B cell (primary cell): Measurements from ENCODE around the gene NAA11. TPM values are rescaled to one million over a fixed set of nuclear protein-coding genes. Genes with fewer than 3 reads are reported as not detected.

Experiments
- ATAC-seq: fragments of 200-7000 bp; cut with Tn5 transposase; one replicate; pipeline ENCODE4 v1.10.0; 2021; ENCODE audit warnings: low read depth, mild to moderate bottlenecking, moderate number of reproducible peaks, moderate library complexity
- CTCF ChIA-PET: fragments of 350-600 bp; sonication (Branson Sonifier 250); formaldehyde crosslinking; loops from one replicate; lab custom pipeline; 2021; ENCODE audit warnings: antibody characterized with exemption, inconsistent platforms; lab: Charles Lee
- POLR2A ChIA-PET: fragments of 350-600 bp; sonication (Branson Sonifier 250); formaldehyde crosslinking; loops from one replicate; lab custom pipeline; 2021; ENCODE audit warnings: antibody characterized with exemption; lab: Charles Lee
- DNase-seq: peaks from one replicate; pipeline ENCODE4 v3.0.0; 2013
- H2AFZ ChIP-seq: 2 replicates; pipeline ENCODE4 v1.6.1; 2012; ENCODE audit warnings: mild to moderate bottlenecking, low read depth, low read length; ENCODE audit not compliant: insufficient read depth, poor library complexity, severe bottlenecking
- H3K27ac ChIP-seq, 2 donors: 1 replicate in 1 of 2; 2 replicates in 1 of 2; pipeline ENCODE4 v1.5.1; 2012 to 2013; ENCODE audit warnings: low read length in 2 of 2, mild to moderate bottlenecking in 2 of 2, moderate library complexity in 1 of 2
- H3K27me3 ChIP-seq, 4 experiments: fragments of 200-600 bp in 1 of 4; sonication (generic) in 1 of 4; replicated peaks in 1 of 4; 1 replicate in 2 of 4; 2 replicates in 2 of 4; pipeline versions ENCODE4 v1.6.1 to v1.7.0; 2013 to 2016; ENCODE audit warnings: low read length in 3 of 4, mild to moderate bottlenecking in 2 of 4, mixed read lengths in 1 of 4, moderate library complexity in 1 of 4; ENCODE audit not compliant: insufficient read depth in 4 of 4, control insufficient read depth in 3 of 4; ENCODE audit errors: control extremely low read depth in 1 of 4
- H3K36me3 ChIP-seq, 2 experiments: replicated peaks in 1 of 2; 1 replicate in 1 of 2; 2 replicates in 1 of 2; pipeline versions ENCODE4 v1.6.1 to v1.7.1; 2013; ENCODE audit warnings: low read length in 1 of 2; ENCODE audit not compliant: insufficient read depth in 2 of 2, control insufficient read depth in 1 of 2; ENCODE audit errors: control extremely low read depth in 1 of 2, extremely low read depth in 1 of 2
- H3K4me1 ChIP-seq, 2 donors: fragments of 200-600 bp in 1 of 2; sonication (generic) in 1 of 2; 1 replicate in 1 of 2; 2 replicates in 1 of 2; pipeline versions ENCODE4 v1.5.1 to v1.6.1; 2013 to 2017; ENCODE audit warnings: low read length in 2 of 2; ENCODE audit not compliant: control insufficient read depth in 2 of 2, insufficient read depth in 2 of 2
- H3K4me2 ChIP-seq: replicated peaks from 2 replicates; pipeline ENCODE3; 2012; ENCODE audit warnings: mild to moderate bottlenecking, low read depth, low read length; ENCODE audit not compliant: poor library complexity, severe bottlenecking
- H3K4me3 ChIP-seq, 5 experiments: fragments of 200-600 bp in 1 of 5; sonication (generic) in 1 of 5; 1 replicate in 3 of 5; 2 replicates in 2 of 5; pipeline versions ENCODE4 v1.5.1 to v1.7.0; 2011 to 2016; ENCODE audit warnings: low read length in 4 of 5, mild to moderate bottlenecking in 4 of 5, low read depth in 2 of 5, control low read depth in 1 of 5, moderate library complexity in 1 of 5; ENCODE audit not compliant: insufficient read depth in 1 of 5; ENCODE audit errors: control extremely low read depth in 1 of 5, extremely low read depth in 1 of 5
- H3K79me2 ChIP-seq: fragments of 200-600 bp; sonication (generic); one replicate; pipeline ENCODE4 v1.6.0; 2016; ENCODE audit warnings: low read length; ENCODE audit not compliant: control insufficient read depth, insufficient read depth
- H3K9ac ChIP-seq: fragments of 200-600 bp; sonication (generic); 2 replicates; pipeline ENCODE4 v1.6.1; 2017; ENCODE audit warnings: mild to moderate bottlenecking, low read length, moderate library complexity
- H3K9me3 ChIP-seq, 3 donors: one replicate each; pipeline versions ENCODE4 v1.6.1 to v1.7.1; 2013; ENCODE audit warnings: low read length in 2 of 3; ENCODE audit not compliant: control insufficient read depth in 2 of 3, insufficient read depth in 1 of 3; ENCODE audit errors: control extremely low read depth in 1 of 3
- H4K20me1 ChIP-seq: 2 replicates; pipeline ENCODE4 v1.6.0; 2012; ENCODE audit warnings: mild to moderate bottlenecking, low read length; ENCODE audit not compliant: insufficient read depth, control insufficient read depth, poor library complexity, severe bottlenecking
- H3K27ac Mint-ChIP-seq: one replicate; pipeline ENCODE4 v1.8.0; 2021; ENCODE audit warnings: mixed read lengths
- H3K27me3 Mint-ChIP-seq: one replicate; pipeline ENCODE4 v1.8.0; 2021; ENCODE audit warnings: mixed read lengths
- H3K4me1 Mint-ChIP-seq: one replicate; pipeline ENCODE4 v1.8.0; 2021; ENCODE audit warnings: mixed read lengths
- H3K4me3 Mint-ChIP-seq: one replicate; pipeline ENCODE4 v1.8.0; 2021; ENCODE audit warnings: mixed read lengths
- H3K9me3 Mint-ChIP-seq: one replicate; pipeline ENCODE4 v1.8.0; 2022; ENCODE audit warnings: mixed read lengths; ENCODE audit not compliant: insufficient read depth
- CTCF ChIP-seq: fragments of 200-600 bp; IDR thresholded peaks from one replicate; pipeline ENCODE4 v1.8.0; 2022; ENCODE audit warnings: antibody characterized with exemption, mild to moderate bottlenecking
- EZH2 ChIP-seq: IDR thresholded peaks from 2 replicates; pipeline ENCODE4 v1.6.1; 2012; ENCODE audit warnings: borderline replicate concordance, low read depth, mild to moderate bottlenecking, moderate library complexity, low read length; ENCODE audit not compliant: insufficient read depth, poor library complexity, severe bottlenecking
- WGBS: methylation state at CpG from one replicate; pipeline ENCODE4 v1.1.5; 2013; ENCODE audit warnings: missing lambda C conversion rate; ENCODE audit not compliant: insufficient coverage; 5-methylcytosine and 5-hydroxymethylcytosine counted together
- intact Hi-C: fragments of 100-400 bp; cut with micrococcal nuclease; formaldehyde crosslinking; loops from one replicate; pipeline ENCODE4 v1.10.0; 2022
- polyA plus RNA-seq: library from polyadenylated mRNA; depleted of rRNA; stranded (reverse); fragments of >200 nt; gene quantifications from 2 replicates; pipeline ENCODE4 v1.2.3, GENCODE V29; 2012
- total RNA-seq, 2 donors: library from RNA; stranded (reverse); fragments of 120-200 nt in 1 of 2; gene quantifications; 1 replicate in 1 of 2; 2 replicates in 1 of 2; pipeline versions ENCODE4 v1.2.3 to v1.2.4, GENCODE V29; 2013 to 2022

NAA11 gene
- total and polyA plus RNA-seq, 2 donors (not counting 1 experiment from before 2014, with no cell fraction given) = not detected

- Mint-ChIP-seq H3K27me3 (peaks cover 4% of the 10 kb centered on the region), H3K4me1 (no peaks in the 10 kb centered on the region), H3K9me3 (no peaks in the 10 kb centered on the region), H3K4me3 (no peak overlapping the region), H3K27ac (no peak overlapping the region)
- Histone ChIP-seq H3K36me3 (no peaks in the 10 kb centered on the region), H2AFZ (no peak overlapping the region), H3K27ac (no peak overlapping the region), H3K4me2 (no peak overlapping the region), H3K9me3 (peaks cover 0 to 7% (median 0%) of the 10 kb centered on the region in 3 donors), H3K9ac (no peak overlapping the region), H3K27me3 (no peaks in the 10 kb centered on the region), H4K20me1 (no peaks in the 10 kb centered on the region), H3K4me1 (no peaks in the 10 kb centered on the region), H3K79me2 (no peaks in the 10 kb centered on the region), H3K4me3 (no peak overlapping the region)
- no peak for ATAC-seq
- intact Hi-C loops = no loop called here
- no CpG with 5 or more reads among the region's 2 CpGs for WGBS
- ChIA-PET POLR2A (no interaction called here), CTCF (no interaction called here)
- TF ChIP-seq CTCF = no peak
- no peak for TF ChIP-seq EZH2
- DNase-seq = no peak
These were observed 31.8 kb downstream of the NAA11 start for GRCh38 chr4:79294064-79294463.

DNA sequence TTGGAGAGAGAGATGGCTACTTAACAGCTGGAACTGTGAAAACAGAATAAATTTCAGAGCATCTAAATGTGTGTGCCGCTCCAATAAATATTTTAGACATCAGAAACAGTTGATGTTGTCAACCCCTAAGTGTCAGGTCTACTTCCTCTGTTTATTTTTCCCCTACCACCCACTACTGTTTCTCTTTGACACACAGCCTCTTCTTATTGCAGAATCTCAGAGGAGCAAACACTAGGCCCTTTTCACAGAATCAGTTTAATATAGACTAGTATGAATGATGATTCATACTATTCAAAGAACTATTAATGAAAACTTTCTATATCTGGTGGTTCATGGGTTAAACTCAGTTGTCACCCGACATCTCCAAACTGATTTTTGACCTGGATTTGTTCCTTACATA, 33.9 kb downstream of the NAA11 start:
- H3K4me2 ChIP-seq = no peak overlapping the region
- Mint-ChIP-seq H3K4me1 (no peaks in the 10 kb centered on the region), H3K27me3 (peaks cover 9% of the 10 kb centered on the region), H3K9me3 (no peaks in the 10 kb centered on the region), H3K27ac (no peak overlapping the region), H3K4me3 (no peak overlapping the region)
- H2AFZ ChIP-seq = no peak overlapping the region
- intact Hi-C loops = no loop called here
- DNase-seq = no peak
- ChIA-PET CTCF (no interaction called here), POLR2A (no interaction called here)
- H3K9me3 ChIP-seq = peaks cover 0 to 3% (median 0%) of the 10 kb centered on the region in 3 donors
- H3K4me1 ChIP-seq = no peaks in the 10 kb centered on the region
- H3K9ac ChIP-seq = no peak overlapping the region
- H4K20me1 ChIP-seq = no peaks in the 10 kb centered on the region
- TF ChIP-seq CTCF = no peak
- no peak for TF ChIP-seq EZH2
- ATAC-seq = no peak
- H3K4me3 ChIP-seq = no peak overlapping the region
- no peaks in the 10 kb centered on the region for H3K27me3 ChIP-seq
- H3K36me3 ChIP-seq = no peaks in the 10 kb centered on the region
- WGBS = 57% methylated on average over 1 of the region's 2 CpGs
- no peaks in the 10 kb centered on the region for H3K79me2 ChIP-seq
- no peak overlapping the region for H3K27ac ChIP-seq
